Loucy (cell line): ENCODE data around the gene CAMK1D.

Experiments used
- H2AFZ ChIP-seq: fragments of 200-600 bp; sonication (generic); 2 replicates; pipeline ENCODE4 v1.6.0; 2016; ENCODE audit warnings: antibody characterized with exemption, mild to moderate bottlenecking, low read length, moderate library complexity
- H3F3A ChIP-seq: fragments of 200-600 bp; 2 replicates; pipeline ENCODE4 v1.6.0; 2016; ENCODE audit warnings: antibody characterized with exemption, low read depth, mild to moderate bottlenecking
- H3K27me3 ChIP-seq: fragments of 200-600 bp; sonication (generic); 2 replicates; pipeline ENCODE4 v1.6.1; 2014; ENCODE audit warnings: low read length, mild to moderate bottlenecking; ENCODE audit not compliant: insufficient read depth, poor library complexity, severe bottlenecking
- H3K36me3 ChIP-seq: fragments of 200-600 bp; sonication (generic); 2 replicates; pipeline ENCODE4 v1.6.1; 2016; ENCODE audit warnings: low read length; ENCODE audit not compliant: insufficient read depth
- H3K4me1 ChIP-seq: fragments of 200-600 bp; sonication (generic); 2 replicates; pipeline ENCODE4 v1.5.1; 2014; ENCODE audit warnings: low read length, mild to moderate bottlenecking; ENCODE audit not compliant: insufficient read depth, poor library complexity, severe bottlenecking
- H3K4me2 ChIP-seq: fragments of 200-600 bp; sonication (generic); 2 replicates; pipeline ENCODE4 v1.6.0; 2014; ENCODE audit warnings: antibody characterized with exemption, low read length, low read depth, mild to moderate bottlenecking; ENCODE audit not compliant: poor library complexity, severe bottlenecking
- H3K4me3 ChIP-seq: fragments of 200-600 bp; sonication (generic); 2 replicates; pipeline ENCODE4 v1.5.1; 2014; ENCODE audit warnings: low read length, mild to moderate bottlenecking, mixed read lengths; ENCODE audit not compliant: poor library complexity, severe bottlenecking
- H3K79me2 ChIP-seq: fragments of 200-600 bp; sonication (generic); 2 replicates; pipeline ENCODE4 v1.6.1; 2014; ENCODE audit warnings: low read length; ENCODE audit not compliant: insufficient read depth
- H3K9ac ChIP-seq: fragments of 200-600 bp; sonication (generic); 2 replicates; pipeline ENCODE4 v1.6.0; 2014; ENCODE audit warnings: mild to moderate bottlenecking, low read depth, low read length, moderate library complexity; ENCODE audit not compliant: poor library complexity, severe bottlenecking
- H3K9me2 ChIP-seq: fragments of 200-600 bp; sonication (generic); replicated peaks from 2 replicates; pipeline ENCODE4 v1.6.1; 2016; ENCODE audit warnings: low read depth, low read length, mixed read lengths
- H3K9me3 ChIP-seq: fragments of 200-600 bp; sonication (generic); 2 replicates; pipeline ENCODE4 v1.6.1; 2014; ENCODE audit warnings: mild to moderate bottlenecking, antibody characterized with exemption, low read length, low read depth; ENCODE audit not compliant: insufficient read depth
- H4K20me1 ChIP-seq: fragments of 200-600 bp; sonication (generic); 2 replicates; pipeline ENCODE4 v1.6.0; 2014; ENCODE audit warnings: antibody characterized with exemption, low read length, mild to moderate bottlenecking; ENCODE audit not compliant: insufficient read depth, poor library complexity, severe bottlenecking
- EZH2phosphoT487 ChIP-seq: fragments of 200-600 bp; IDR thresholded peaks from 2 replicates; pipeline ENCODE4 v1.6.1; 2018; ENCODE audit warnings: antibody characterized with exemption, mild to moderate bottlenecking, moderate library complexity, borderline replicate concordance
- TF ChIP-seq, protein P1 (sequence below): fragments of 200-600 bp; sonication (generic); conservative IDR thresholded peaks from 2 replicates; pipeline ENCODE4 v1.5.1; 2014; ENCODE audit warnings: mild to moderate bottlenecking, antibody characterized with exemption, low read length

The CAMK1D gene

DNA sequence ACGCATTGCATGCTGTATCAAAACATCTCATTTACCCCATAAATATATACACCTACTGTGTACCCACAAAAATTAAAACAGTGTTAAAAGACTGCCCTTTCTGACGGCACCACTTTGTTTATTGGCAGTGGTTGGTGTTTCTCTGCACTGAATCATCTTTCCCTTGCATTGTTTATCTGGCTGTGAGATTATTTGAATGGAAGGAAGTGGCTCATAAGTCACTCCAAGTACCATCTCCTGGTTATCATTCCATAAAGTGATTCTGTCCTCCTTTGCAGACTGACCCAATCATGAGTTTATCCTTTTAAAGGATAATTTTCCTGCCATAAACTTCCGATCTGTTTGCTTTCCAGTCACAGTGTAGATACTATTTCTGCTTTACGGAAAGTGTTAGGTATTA lies 183.8 kb downstream of the CAMK1D start:
- no peaks in the 10 kb centered on the region for H3K9me3 ChIP-seq
- no peak overlapping the region for H2AFZ ChIP-seq
- H3K9ac ChIP-seq: no peak overlapping the region
- TF ChIP-seq, protein P1, sequence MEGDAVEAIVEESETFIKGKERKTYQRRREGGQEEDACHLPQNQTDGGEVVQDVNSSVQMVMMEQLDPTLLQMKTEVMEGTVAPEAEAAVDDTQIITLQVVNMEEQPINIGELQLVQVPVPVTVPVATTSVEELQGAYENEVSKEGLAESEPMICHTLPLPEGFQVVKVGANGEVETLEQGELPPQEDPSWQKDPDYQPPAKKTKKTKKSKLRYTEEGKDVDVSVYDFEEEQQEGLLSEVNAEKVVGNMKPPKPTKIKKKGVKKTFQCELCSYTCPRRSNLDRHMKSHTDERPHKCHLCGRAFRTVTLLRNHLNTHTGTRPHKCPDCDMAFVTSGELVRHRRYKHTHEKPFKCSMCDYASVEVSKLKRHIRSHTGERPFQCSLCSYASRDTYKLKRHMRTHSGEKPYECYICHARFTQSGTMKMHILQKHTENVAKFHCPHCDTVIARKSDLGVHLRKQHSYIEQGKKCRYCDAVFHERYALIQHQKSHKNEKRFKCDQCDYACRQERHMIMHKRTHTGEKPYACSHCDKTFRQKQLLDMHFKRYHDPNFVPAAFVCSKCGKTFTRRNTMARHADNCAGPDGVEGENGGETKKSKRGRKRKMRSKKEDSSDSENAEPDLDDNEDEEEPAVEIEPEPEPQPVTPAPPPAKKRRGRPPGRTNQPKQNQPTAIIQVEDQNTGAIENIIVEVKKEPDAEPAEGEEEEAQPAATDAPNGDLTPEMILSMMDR: no peak
- TF ChIP-seq EZH2phosphoT487: no peak
- H3K4me1 ChIP-seq: no peaks in the 10 kb centered on the region
- H3K27me3 ChIP-seq: no peaks in the 10 kb centered on the region
- H4K20me1 ChIP-seq: no peaks in the 10 kb centered on the region
- no peaks in the 10 kb centered on the region for H3F3A ChIP-seq
- no peaks in the 10 kb centered on the region for H3K9me2 ChIP-seq
- H3K4me2 ChIP-seq: no peak overlapping the region
- H3K4me3 ChIP-seq: no peak overlapping the region
- H3K79me2 ChIP-seq: no peaks in the 10 kb centered on the region
- H3K36me3 ChIP-seq: no peaks in the 10 kb centered on the region

DNA sequence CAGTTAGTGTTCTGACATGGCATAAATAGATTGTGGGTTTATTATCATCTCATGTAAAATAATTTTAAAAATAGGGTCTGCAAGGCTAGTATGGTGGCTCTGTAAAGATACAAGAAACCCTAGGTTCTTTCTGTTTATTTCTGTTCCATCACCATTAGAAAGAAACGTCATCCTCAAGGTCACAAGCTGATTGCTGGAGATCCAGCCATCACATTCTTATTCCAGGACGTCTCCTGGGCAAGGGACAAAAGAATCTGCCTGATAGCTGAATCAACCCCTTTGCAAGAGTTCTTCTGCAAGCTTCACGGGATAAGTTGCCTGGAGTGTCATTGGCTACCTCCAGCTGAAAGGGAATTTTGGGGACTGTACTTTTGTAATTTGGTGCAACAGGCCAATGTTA lies 184.4 kb downstream of the CAMK1D start:
- Histone ChIP-seq H3K4me2 (no peak overlapping the region), H3K9ac (no peak overlapping the region), H3K9me2 (no peaks in the 10 kb centered on the region), H3K79me2 (no peaks in the 10 kb centered on the region), H3F3A (no peaks in the 10 kb centered on the region), H4K20me1 (no peaks in the 10 kb centered on the region), H3K27me3 (no peaks in the 10 kb centered on the region), H2AFZ (no peak overlapping the region), H3K9me3 (no peaks in the 10 kb centered on the region), H3K36me3 (no peaks in the 10 kb centered on the region), H3K4me1 (no peaks in the 10 kb centered on the region), H3K4me3 (no peak overlapping the region)
- TF ChIP-seq, protein P1: no peak
- TF ChIP-seq EZH2phosphoT487: no peak

DNA sequence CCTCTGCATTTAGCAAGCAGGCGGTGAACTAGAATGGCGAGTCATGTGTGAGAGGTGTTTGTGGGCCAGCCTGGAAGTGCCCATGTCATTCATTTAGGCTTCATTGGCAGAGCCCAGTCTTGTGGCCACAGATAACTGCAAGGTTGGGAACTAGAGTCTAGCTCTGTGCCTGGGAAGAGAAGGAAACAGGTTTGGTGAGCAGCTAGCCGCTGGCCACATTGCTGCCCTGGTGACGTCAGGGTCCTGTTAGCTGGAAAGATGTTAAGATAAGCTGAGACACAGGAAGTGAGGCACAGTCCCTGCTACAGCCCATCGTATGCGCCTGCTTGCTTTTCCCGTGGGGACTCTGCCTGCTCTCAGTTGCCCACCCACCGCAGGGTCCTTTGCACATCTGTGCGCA lies 185.5 kb downstream of the CAMK1D start:
- no peaks in the 10 kb centered on the region for H3K27me3 ChIP-seq
- H3K79me2 ChIP-seq: no peaks in the 10 kb centered on the region
- H3K36me3 ChIP-seq: no peaks in the 10 kb centered on the region
- no peaks in the 10 kb centered on the region for H3K9me2 ChIP-seq
- H4K20me1 ChIP-seq: no peaks in the 10 kb centered on the region
- H3K9me3 ChIP-seq: no peaks in the 10 kb centered on the region
- no peak overlapping the region for H3K4me2 ChIP-seq
- H2AFZ ChIP-seq: no peak overlapping the region
- H3K4me3 ChIP-seq: no peak overlapping the region
- H3F3A ChIP-seq: no peaks in the 10 kb centered on the region
- H3K9ac ChIP-seq: no peak overlapping the region
- no peaks in the 10 kb centered on the region for H3K4me1 ChIP-seq
- TF ChIP-seq EZH2phosphoT487: no peak
- TF ChIP-seq, protein P1: no peak
